NCI-H460 (cell line): ENCODE measurements around the gene TMSB15C. TPM values are rescaled to one million over a fixed set of nuclear protein-coding genes. Genes with fewer than 3 reads are reported as not detected.
"Not testable (repeated sequence)": the region's sequence is repeated elsewhere in the genome, so short reads cannot be mapped to it uniquely, and the experiment has no call there.

Experiments used
- DNase-seq: peaks from one replicate; pipeline ENCODE4 v3.0.0-alpha.2; 2016; ENCODE audit warnings: low read depth; ENCODE audit errors: extremely low read depth
- total RNA-seq: library from RNA; depleted of rRNA; stranded (reverse); fragments of >200 nt; shearing (Covaris generic); gene quantifications from 2 replicates; pipeline ENCODE4 v1.2.3, GENCODE V29; 2014; rRNA removed

The TMSB15C gene
- total RNA-seq, 1 experiment from 2014 or later, result 5.0 TPM

DNA sequence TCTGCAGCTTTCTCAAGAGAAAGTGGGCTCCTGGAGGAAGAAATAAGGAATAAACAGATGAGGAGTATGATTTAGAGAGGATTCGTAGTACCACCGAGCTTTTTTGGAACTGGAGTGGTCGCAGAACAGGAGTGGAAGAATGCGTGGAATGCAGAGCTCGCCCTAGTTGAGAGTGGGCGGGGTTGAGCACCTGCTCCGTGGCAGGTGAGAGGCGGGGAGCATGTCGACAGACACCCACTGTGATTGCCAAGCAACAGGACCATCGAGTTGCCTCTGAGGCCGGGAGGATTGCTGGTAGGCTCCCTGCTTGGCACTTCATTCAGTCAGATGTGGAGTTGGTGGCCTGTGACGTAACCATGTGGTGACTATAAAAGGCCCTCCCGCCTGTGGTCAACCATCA lies 21.1 kb downstream of the TMSB15C start:
- DNase-seq, result not testable (repeated sequence)

DNA sequence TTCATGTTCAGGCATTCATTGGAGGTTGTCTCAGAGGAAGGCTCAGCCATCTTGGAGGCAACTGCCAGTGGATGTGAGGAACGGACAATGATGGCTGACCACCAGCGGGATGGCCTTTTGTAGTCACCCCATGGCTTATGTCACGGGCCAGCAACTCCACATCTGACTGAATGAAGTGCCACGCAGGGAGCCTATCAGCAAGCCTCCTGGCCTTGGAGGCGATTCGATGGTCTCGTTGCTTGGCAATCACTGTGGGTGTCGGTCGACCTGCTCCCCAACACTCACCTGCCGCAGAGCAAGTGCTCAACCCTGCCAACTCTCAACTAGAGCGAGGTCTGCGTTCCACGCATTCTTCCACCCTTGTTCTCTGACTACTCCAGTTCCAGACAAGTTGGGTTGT lies 28.9 kb downstream of the TMSB15C start:
- no peak for DNase-seq

DNA sequence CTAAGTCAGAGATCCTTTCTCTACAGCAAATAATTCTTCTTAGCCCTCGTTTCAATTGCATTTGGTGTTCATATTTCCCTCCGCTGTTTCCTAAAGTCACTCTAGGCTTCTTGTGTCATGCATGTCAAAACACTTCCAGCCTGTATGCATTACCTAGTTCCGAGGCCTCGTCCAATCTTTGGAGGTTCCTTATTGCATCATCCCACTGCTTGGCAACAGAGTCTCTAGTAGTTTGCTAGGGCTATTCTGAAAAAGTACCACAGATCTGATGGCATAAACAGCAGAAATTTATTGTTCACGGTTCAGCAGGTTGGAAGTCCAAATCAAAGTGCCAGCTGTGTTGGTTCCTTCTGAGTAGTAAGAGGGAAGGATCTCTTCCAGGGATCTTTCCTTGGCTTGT lies 30.4 kb downstream of the TMSB15C start:
- no peak for DNase-seq

DNA sequence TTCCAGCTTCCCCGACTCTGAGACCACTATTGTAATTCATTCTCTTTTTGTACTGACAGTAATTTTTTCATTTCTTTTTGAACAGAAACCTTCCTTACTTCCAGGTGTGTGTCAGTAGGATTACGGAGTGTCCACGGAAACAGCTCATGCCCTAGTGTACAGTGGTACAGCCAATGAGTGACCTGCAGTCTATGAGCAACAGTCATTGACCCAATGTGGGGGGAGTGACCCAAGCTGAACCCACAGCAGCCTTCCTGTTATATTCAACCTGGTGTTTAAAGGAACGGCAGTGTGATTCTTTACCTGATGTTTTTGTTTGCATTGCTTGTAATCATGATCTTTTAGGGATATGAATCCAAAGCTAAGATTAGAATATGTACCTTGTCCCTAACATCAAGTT lies 35.0 kb downstream of the TMSB15C start:
- DNase-seq, result no peak

- DNase-seq, result no peak
Observed at GRCh38 chrX:104039689-104040505, 36.1 kb downstream of the TMSB15C start, which contains the start of gene H2BW2. Gene H2BW2 (plus strand): TSS chrX:104039956. CDS start chrX:104039995, 39 bp downstream.

Other genes starting within 250 kb of the TMSB15C start
- gene RAB9B, start 244.0 kb downstream of the TMSB15C start, total RNA-seq, result 0.67 and 0.98 TPM in 2 replicates
- 4.8 and 7.4 TPM in 2 replicates for gene TMSB15B, start 113.6 kb downstream of the TMSB15C start, total RNA-seq
- gene H2BW1, start 62.5 kb downstream of the TMSB15C start, total RNA-seq, result not detected in 2 replicates
- gene H2BW2, start 36.3 kb downstream of the TMSB15C start, total RNA-seq, result not detected in 2 replicates
- gene ZCCHC18, start 36.3 kb upstream of the TMSB15C start, total RNA-seq, result 0.47 TPM in 1 of 2 replicates, not detected in the other
- gene SLC25A53, start 80.8 kb upstream of the TMSB15C start, total RNA-seq, result 7.4 and 8.1 TPM in 2 replicates
- gene FAM199X, start 90.2 kb upstream of the TMSB15C start, total RNA-seq, result 32.2 and 36.4 TPM in 2 replicates
- gene ESX1, start 178.7 kb upstream of the TMSB15C start, total RNA-seq, result not detected in 2 replicates